K562 (cell line): Measurements from ENCODE around the gene ACR. TPM values are rescaled to one million over a fixed set of nuclear protein-coding genes. Genes with fewer than 3 reads are reported as not detected.

Experiments used
- MGA ChIP-seq: fragments of 450-650 bp; IDR thresholded peaks from 2 replicates; pipeline ENCODE4 v1.6.1; 2016; ENCODE audit warnings: mild to moderate bottlenecking, moderate library complexity
- NCOR1 ChIP-seq: fragments of 450-650 bp; IDR thresholded peaks from 2 replicates; pipeline ENCODE4 v1.6.1; 2016; ENCODE audit warnings: mild to moderate bottlenecking, moderate library complexity
- polyA plus RNA-seq, 8 experiments: library from polyadenylated mRNA; depleted of rRNA in 4 of 8; stranded (reverse) in 5 of 8; unstranded in 3 of 8; fragments of >200 nt; fragmentation: Nextera tagmentation in 2 of 8; fragmentation: Illumina TruSeq in 1 of 8; extraction: Ambion mirVana in 2 of 8; extraction: Trizol in 1 of 8; gene quantifications; 2 replicates each; pipeline versions ENCODE4 v1.2.1 to v1.2.3, GENCODE V29; 2011 to 2014; ENCODE audit warnings: inconsistent platforms in 1 of 8, missing spikeins in 1 of 8
- total RNA-seq, 7 experiments: library from RNA; depleted of rRNA in 6 of 7; stranded (reverse); fragments of >200 nt in 6 of 7; fragmentation: Illumina TruSeq in 2 of 7; extraction: Trizol in 2 of 7; gene quantifications; 2 replicates each; pipeline versions ENCODE4 v1.2.1 to v1.2.3, GENCODE V29; 2011 to 2021; ENCODE audit warnings: low replicate concordance in 1 of 7

Gene ACR
- total and polyA plus RNA-seq, 9 of the 15 experiments (the other 6 are each of a cell fraction or from before 2014, with no cell fraction given) = not detected

DNA sequence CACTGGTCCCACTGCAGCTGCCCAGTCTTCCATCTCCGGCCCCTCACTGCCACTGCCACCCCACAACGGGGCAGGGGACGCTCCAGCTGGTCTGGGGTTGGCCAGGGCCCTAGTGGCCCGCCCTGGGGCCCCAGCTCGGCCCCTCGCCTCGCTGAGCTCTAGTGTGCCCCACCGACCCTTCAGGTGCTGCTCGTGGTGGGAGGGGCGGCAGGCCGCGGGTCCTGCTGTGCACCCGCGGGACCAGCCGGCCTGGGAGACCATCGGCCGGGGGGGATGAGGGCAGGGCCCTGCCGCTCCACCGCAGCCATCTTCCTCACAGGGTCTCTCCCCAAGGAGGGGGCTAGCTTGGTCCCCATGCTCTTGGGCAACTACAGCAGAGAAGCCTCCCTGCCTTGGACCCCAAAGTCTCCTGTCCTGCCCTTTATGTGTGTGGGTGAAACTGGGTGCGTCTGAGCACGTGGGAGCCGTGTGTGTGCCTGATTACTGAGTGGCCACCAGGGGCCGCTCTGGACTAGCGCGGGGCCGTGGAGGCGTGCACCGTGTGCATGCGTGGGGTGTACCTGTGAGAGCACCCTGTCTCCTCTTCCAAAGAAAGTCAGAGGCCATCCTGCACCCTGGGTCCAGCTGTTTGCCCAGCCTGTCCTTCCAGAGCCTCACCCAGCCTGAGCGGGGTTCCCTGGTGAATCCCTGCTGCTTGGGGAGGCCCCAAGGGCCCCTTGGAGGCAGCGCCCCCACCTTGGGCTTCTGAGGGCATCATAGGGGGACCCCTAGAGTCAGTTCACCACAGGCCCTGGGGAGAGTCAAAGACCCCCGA lies 6.0 kb upstream of the ACR start (continued):
- peak; percentile 51 for TF ChIP-seq MGA
- no peak for TF ChIP-seq NCOR1
